ENCODE data around the gene CACNB4. TPM values are rescaled to one million over a fixed set of nuclear protein-coding genes. Genes with fewer than 3 reads are reported as not detected.
A peak's percentile ranks its signal among the peaks of the same experiment; 100 is the strongest.

Gene CACNB4
- polyA plus RNA-seq, 1 donor from 2014 or later = 29.0 TPM

GRCh38 chr2:152028182-152028862, 70.5 kb downstream of the CACNB4 start:
- Histone ChIP-seq H3K79me2 (replicated peaks; ENCODE audit: insufficient read depth, low read length) (no peaks in the 10 kb centered on the region), H4K20me1 (ENCODE audit: insufficient read depth) (no peaks in the 10 kb centered on the region), H3K9me3 (ENCODE audit: low read length) (no peaks in the 10 kb centered on the region), H3K4me3 (ENCODE audit: low read length) (no peak overlapping the region), H2AFZ (ENCODE audit: low read depth, low read length) (no peak overlapping the region), H3F3A (ENCODE audit: insufficient read depth, low read length, poor library complexity, severe bottlenecking) (no peaks in the 10 kb centered on the region), H3K9ac (ENCODE audit: low read length) (no peak overlapping the region), H3K9me2 (ENCODE audit: insufficient read depth, low read length) (no peaks in the 10 kb centered on the region), H3K4me2 (ENCODE audit: low read length) (no peak overlapping the region), H3K27me3 (ENCODE audit: insufficient read depth, low read depth, low read length) (no peaks in the 10 kb centered on the region), H3K27ac (ENCODE audit: low read length) (no peak overlapping the region), H3K36me3 (ENCODE audit: insufficient read depth, low read length) (no peaks in the 10 kb centered on the region)
- TF ChIP-seq MXI1 (conservative IDR thresholded peaks at IDR 0.05; ENCODE audit: poor library complexity, severe bottlenecking) = no peak
- no peak for TF ChIP-seq RAD21 (conservative IDR thresholded peaks at IDR 0.05)
- TF ChIP-seq EP300 (conservative IDR thresholded peaks at IDR 0.05; ENCODE audit: poor library complexity, severe bottlenecking) = no peak
- no peak for TF ChIP-seq TAF1 (IDR thresholded peaks at IDR 0.05; ENCODE audit: low read depth)
- no peak for TF ChIP-seq CTCF (IDR thresholded peaks at IDR 0.05; ENCODE audit: poor library complexity, severe bottlenecking)
- TF ChIP-seq POLR2AphosphoS5 (IDR thresholded peaks at IDR 0.05) = no peak
- no peak for TF ChIP-seq REST (IDR thresholded peaks at IDR 0.05; ENCODE audit: borderline replicate concordance)

- H3K4me2 ChIP-seq (ENCODE audit: low read length) = no peak overlapping the region
- H3K4me3 ChIP-seq (ENCODE audit: low read length) = peak overlapping the region; percentile 57
- H3K9me3 ChIP-seq (ENCODE audit: low read length) = no peaks in the 10 kb centered on the region
- no peaks in the 10 kb centered on the region for H3F3A ChIP-seq (ENCODE audit: insufficient read depth, low read length, poor library complexity, severe bottlenecking)
- no peaks in the 10 kb centered on the region for H3K36me3 ChIP-seq (ENCODE audit: insufficient read depth, low read length)
- H4K20me1 ChIP-seq (ENCODE audit: insufficient read depth) = no peaks in the 10 kb centered on the region
- no peaks in the 10 kb centered on the region for H3K27me3 ChIP-seq (ENCODE audit: insufficient read depth, low read depth, low read length)
- H3K27ac ChIP-seq (ENCODE audit: low read length) = no peak overlapping the region
- H3K9ac ChIP-seq (ENCODE audit: low read length) = no peak overlapping the region
- TF ChIP-seq RAD21 (conservative IDR thresholded peaks at IDR 0.05) = peak; percentile 97
- no peak for TF ChIP-seq EZH2 (IDR thresholded peaks at IDR 0.05; ENCODE audit: borderline replicate concordance, insufficient read depth, low read length, poor library complexity, severe bottlenecking)
- peak; percentile 30 for TF ChIP-seq EP300 (conservative IDR thresholded peaks at IDR 0.05; ENCODE audit: poor library complexity, severe bottlenecking)
- no peak for TF ChIP-seq REST (IDR thresholded peaks at IDR 0.05; ENCODE audit: borderline replicate concordance)
- TF ChIP-seq SMC3 (conservative IDR thresholded peaks at IDR 0.05; ENCODE audit: poor library complexity) = peak; percentile 96
- peak; percentile 100 for TF ChIP-seq CTCF (IDR thresholded peaks at IDR 0.05; ENCODE audit: poor library complexity, severe bottlenecking)
- peak; percentile 38 for TF ChIP-seq MXI1 (conservative IDR thresholded peaks at IDR 0.05; ENCODE audit: poor library complexity, severe bottlenecking)
- no peak for TF ChIP-seq TAF1 (IDR thresholded peaks at IDR 0.05; ENCODE audit: low read depth)
- no peak for TF ChIP-seq POLR2AphosphoS5 (IDR thresholded peaks at IDR 0.05)
- H3K9me2 ChIP-seq (ENCODE audit: insufficient read depth, low read length) = no peaks in the 10 kb centered on the region
- H2AFZ ChIP-seq (ENCODE audit: low read depth, low read length) = no peak overlapping the region
- no peaks in the 10 kb centered on the region for H3K79me2 ChIP-seq (replicated peaks; ENCODE audit: insufficient read depth, low read length)
These were observed 73.1 kb downstream of the CACNB4 start for GRCh38 chr2:152025678-152026287.
